Endodermal cell (in vitro differentiated cells): ENCODE results near the gene PTPRT. TPM values are rescaled to one million over a fixed set of nuclear protein-coding genes. Genes with fewer than 3 reads are reported as not detected.
A peak's percentile ranks its signal among the peaks of the same experiment; 100 is the strongest.

ENCODE experiments used
- DNase-seq: peaks from one replicate; pipeline ENCODE4 v3.0.0-alpha.2; 2017
- H3K27ac ChIP-seq: 2 replicates; pipeline ENCODE4 v1.5.1; 2013; ENCODE audit warnings: mild to moderate bottlenecking, low read depth, low read length, moderate library complexity
- H3K27me3 ChIP-seq: 2 replicates; pipeline ENCODE4 v1.6.1; 2013; ENCODE audit warnings: mild to moderate bottlenecking, low read length, moderate library complexity; ENCODE audit not compliant: insufficient read depth, control insufficient read depth, poor library complexity, severe bottlenecking
- H3K36me3 ChIP-seq: 2 replicates; pipeline ENCODE4 v1.7.0; 2013; ENCODE audit warnings: mild to moderate bottlenecking, low read length, moderate library complexity; ENCODE audit not compliant: control insufficient read depth, insufficient read depth
- H3K4me1 ChIP-seq: one replicate; pipeline ENCODE4 v1.7.0; 2013; ENCODE audit warnings: low read length; ENCODE audit not compliant: control insufficient read depth, insufficient read depth
- H3K4me3 ChIP-seq: 2 replicates; pipeline ENCODE4 v1.5.1; 2013; ENCODE audit warnings: mild to moderate bottlenecking, low read length, moderate library complexity
- H3K9ac ChIP-seq: 2 replicates; pipeline ENCODE4 v1.6.1; 2013; ENCODE audit warnings: mild to moderate bottlenecking, low read length, moderate library complexity; ENCODE audit not compliant: poor library complexity, severe bottlenecking; ENCODE audit errors: extremely low read depth
- H3K9me3 ChIP-seq: 2 replicates; pipeline ENCODE4 v1.6.1; 2013; ENCODE audit warnings: mild to moderate bottlenecking, low read length, moderate library complexity; ENCODE audit not compliant: control insufficient read depth
- H3K27ac Mint-ChIP-seq: 2 replicates; pipeline ENCODE4 v1.8.0; 2020; ENCODE audit warnings: mixed read lengths
- H3K27me3 Mint-ChIP-seq: 2 replicates; pipeline ENCODE4 v1.8.0; 2021; ENCODE audit warnings: mild to moderate bottlenecking, mixed read lengths; ENCODE audit not compliant: insufficient read depth
- H3K36me3 Mint-ChIP-seq: 2 replicates; pipeline ENCODE4 v1.8.0; 2020; ENCODE audit warnings: low read depth, mixed read lengths
- H3K4me1 Mint-ChIP-seq: 2 replicates; pipeline ENCODE4 v1.8.0; 2020; ENCODE audit warnings: mixed read lengths
- H3K4me3 Mint-ChIP-seq: 2 replicates; pipeline ENCODE4 v1.8.0; 2020; ENCODE audit warnings: mild to moderate bottlenecking, moderate library complexity, mixed read lengths
- H3K9me3 Mint-ChIP-seq: 2 replicates; pipeline ENCODE4 v1.8.0; 2020; ENCODE audit warnings: mild to moderate bottlenecking, mixed read lengths
- WGBS, 2 experiments: methylation state at CpG; one replicate each; pipeline versions ENCODE4 v1.1.5 to v1.1.7; 2013; ENCODE audit warnings: missing lambda C conversion rate in 2 of 2, mixed read lengths in 1 of 2; ENCODE audit not compliant: insufficient coverage in 1 of 2, insufficient read length in 1 of 2; 5-methylcytosine and 5-hydroxymethylcytosine counted together
- total RNA-seq, 2 donors: library from RNA; stranded (reverse); fragmentation: NEBNext Ultra II Directional in 1 of 2; extraction: Animal tissue kit (Norgen Biotek cat#: 25700) in 1 of 2; gene quantifications; 2 replicates in 1 of 2; 3 replicates in 1 of 2; pipeline ENCODE4 v1.2.1, GENCODE V29; 2021
- TF ChIP-seq, protein P1 (sequence below): fragments of 200-600 bp; sonication (generic); conservative IDR thresholded peaks from 2 replicates; pipeline ENCODE4 v1.5.0; 2021; ENCODE audit warnings: antibody characterized with exemption, mild to moderate bottlenecking

The PTPRT gene
- total RNA-seq, 2 donors from 2014 or later = 2.3 to 2.7 TPM

DNA sequence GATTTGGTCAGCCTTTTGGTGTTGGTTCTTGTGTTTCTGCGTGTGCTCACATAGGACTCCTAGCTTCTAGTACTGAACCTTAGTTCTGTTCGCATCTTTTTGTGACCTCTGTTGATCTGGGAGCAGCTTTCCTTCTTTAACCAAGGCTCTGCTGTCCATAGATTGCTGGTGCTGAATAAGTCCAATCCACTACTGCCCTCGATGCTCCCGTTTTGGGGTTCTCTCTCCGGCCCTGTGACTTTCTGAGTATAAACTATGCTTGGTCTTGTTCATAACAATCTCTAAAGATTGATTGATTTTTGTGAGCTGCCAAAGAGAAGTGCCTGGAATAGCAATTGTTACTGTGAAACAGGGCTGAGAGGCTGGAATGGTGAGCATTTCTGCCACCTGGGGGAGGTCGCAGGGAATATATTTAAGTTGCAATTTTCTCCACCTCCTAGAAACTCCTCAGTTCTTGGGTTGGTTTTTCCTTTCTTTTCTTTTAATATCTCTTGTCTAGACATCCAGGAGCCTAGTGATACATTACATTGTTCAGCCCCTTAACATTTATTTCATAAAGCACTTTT lies 1148.6 kb downstream of the PTPRT start:
- Mint-ChIP-seq H3K9me3 (peaks cover 4% of the 10 kb centered on the region), H3K4me1 (peaks cover 7% of the 10 kb centered on the region), H3K4me3 (no peak overlapping the region), H3K36me3 (no peaks in the 10 kb centered on the region), H3K27ac (no peak overlapping the region), H3K27me3 (peaks cover 17% of the 10 kb centered on the region)
- peaks cover 6% of the 10 kb centered on the region for H3K27me3 ChIP-seq
- TF ChIP-seq, protein P1, sequence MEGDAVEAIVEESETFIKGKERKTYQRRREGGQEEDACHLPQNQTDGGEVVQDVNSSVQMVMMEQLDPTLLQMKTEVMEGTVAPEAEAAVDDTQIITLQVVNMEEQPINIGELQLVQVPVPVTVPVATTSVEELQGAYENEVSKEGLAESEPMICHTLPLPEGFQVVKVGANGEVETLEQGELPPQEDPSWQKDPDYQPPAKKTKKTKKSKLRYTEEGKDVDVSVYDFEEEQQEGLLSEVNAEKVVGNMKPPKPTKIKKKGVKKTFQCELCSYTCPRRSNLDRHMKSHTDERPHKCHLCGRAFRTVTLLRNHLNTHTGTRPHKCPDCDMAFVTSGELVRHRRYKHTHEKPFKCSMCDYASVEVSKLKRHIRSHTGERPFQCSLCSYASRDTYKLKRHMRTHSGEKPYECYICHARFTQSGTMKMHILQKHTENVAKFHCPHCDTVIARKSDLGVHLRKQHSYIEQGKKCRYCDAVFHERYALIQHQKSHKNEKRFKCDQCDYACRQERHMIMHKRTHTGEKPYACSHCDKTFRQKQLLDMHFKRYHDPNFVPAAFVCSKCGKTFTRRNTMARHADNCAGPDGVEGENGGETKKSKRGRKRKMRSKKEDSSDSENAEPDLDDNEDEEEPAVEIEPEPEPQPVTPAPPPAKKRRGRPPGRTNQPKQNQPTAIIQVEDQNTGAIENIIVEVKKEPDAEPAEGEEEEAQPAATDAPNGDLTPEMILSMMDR = peak; percentile 80
- no peak overlapping the region for H3K4me3 ChIP-seq
- no peaks in the 10 kb centered on the region for H3K36me3 ChIP-seq
- no peak overlapping the region for H3K9ac ChIP-seq
- DNase-seq = peak; percentile 56
- H3K27ac ChIP-seq = no peak overlapping the region
- H3K4me1 ChIP-seq = peaks cover 2% of the 10 kb centered on the region
- WGBS, 2 experiments = 26 to 43% methylated on average over 4 to 6 of the region's 6 CpGs
- H3K9me3 ChIP-seq = no peaks in the 10 kb centered on the region

DNA sequence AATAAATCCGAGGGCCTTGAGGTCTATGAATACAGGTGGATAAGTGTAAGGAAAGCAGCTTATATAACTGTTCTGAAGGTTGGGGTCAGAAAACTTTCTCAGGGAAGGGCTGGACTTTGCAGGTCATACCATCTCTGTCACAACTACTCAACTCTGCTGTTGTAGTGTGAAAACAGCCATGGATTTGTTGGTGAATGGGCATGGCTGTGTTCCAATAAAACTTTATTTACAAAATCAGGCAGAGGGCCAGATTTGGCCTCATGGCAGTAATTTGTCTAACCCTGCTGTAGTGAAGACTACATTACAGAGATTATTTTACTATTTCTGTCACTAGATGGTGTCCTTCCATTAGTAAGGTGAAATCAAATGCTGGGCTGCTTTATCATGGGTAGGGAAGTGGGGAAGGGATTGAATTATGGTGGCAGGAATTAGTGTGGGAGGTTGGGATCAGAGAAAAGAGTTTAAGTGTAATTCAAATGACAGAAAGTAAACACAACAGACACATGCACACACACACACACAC lies 1161.9 kb downstream of the PTPRT start:
- no peaks in the 10 kb centered on the region for H3K9me3 ChIP-seq
- Mint-ChIP-seq H3K9me3 (no peaks in the 10 kb centered on the region), H3K4me3 (no peak overlapping the region), H3K36me3 (no peaks in the 10 kb centered on the region), H3K27me3 (peaks cover 6% of the 10 kb centered on the region), H3K4me1 (peaks cover 8% of the 10 kb centered on the region), H3K27ac (no peak overlapping the region)
- 67% methylated on average over 1 of the region's 1 CpG; no CpG with 5 or more reads in 1 of the 2 experiments for WGBS, 2 experiments
- no peak overlapping the region for H3K27ac ChIP-seq
- H3K27me3 ChIP-seq = peaks cover 7% of the 10 kb centered on the region
- DNase-seq = no peak
- no peaks in the 10 kb centered on the region for H3K4me1 ChIP-seq
- H3K9ac ChIP-seq = no peak overlapping the region
- TF ChIP-seq, protein P1 = peak; percentile 47
- H3K36me3 ChIP-seq = no peaks in the 10 kb centered on the region
- H3K4me3 ChIP-seq = no peak overlapping the region

- DNase-seq = no peak
- Mint-ChIP-seq H3K4me3 (no peak overlapping the region), H3K27me3 (peaks cover 10% of the 10 kb centered on the region), H3K27ac (no peak overlapping the region), H3K9me3 (no peaks in the 10 kb centered on the region), H3K36me3 (no peaks in the 10 kb centered on the region), H3K4me1 (peaks cover 8% of the 10 kb centered on the region)
- no peak overlapping the region for H3K27ac ChIP-seq
- H3K9ac ChIP-seq = no peak overlapping the region
- no peak overlapping the region for H3K4me3 ChIP-seq
- no peaks in the 10 kb centered on the region for H3K9me3 ChIP-seq
- H3K27me3 ChIP-seq = peaks cover 10% of the 10 kb centered on the region
- WGBS, 2 experiments = 93% methylated on average over 4 of the region's 4 CpGs; no CpG with 5 or more reads in 1 of the 2 experiments
- TF ChIP-seq, protein P1 = no peak
- no peaks in the 10 kb centered on the region for H3K36me3 ChIP-seq
- no peaks in the 10 kb centered on the region for H3K4me1 ChIP-seq
These were observed 1163.1 kb downstream of the PTPRT start for GRCh38 chr20:42026599-42026998.
